IMR-90 (cell line): ENCODE results near the gene TMEM9. TPM values are rescaled to one million over a fixed set of nuclear protein-coding genes. Genes with fewer than 3 reads are reported as not detected.
A peak's percentile ranks its signal among the peaks of the same experiment; 100 is the strongest.

Experiments used
- ATAC-seq: fragments of 200-7000 bp; cut with Tn5 transposase; 2 replicates; pipeline ENCODE4 v1.9.1; 2020; ENCODE audit warnings: low read depth, mild to moderate bottlenecking, moderate library complexity
- BruUV-seq: library from RNA; stranded (reverse); fragments of 400-500 nt; replicated peaks from 2 replicates; lab custom pipeline; 2021; lab: Mats Ljungman, UMichigan
- CTCF ChIA-PET: fragments of 300-600 bp; formaldehyde crosslinking; extraction: SDS; loops from one replicate; lab custom pipeline; 2021; ENCODE audit warnings: antibody characterized with exemption; lab: Yijun Ruan, JAX
- POLR2A ChIA-PET: fragments of 300-600 bp; sonication (Branson Sonifier 250); formaldehyde crosslinking; loops from one replicate; lab custom pipeline; 2022; ENCODE audit warnings: antibody characterized with exemption; ENCODE audit not compliant: unreplicated experiment; lab: Charles Lee
- DNase-seq: peaks from one replicate; pipeline ENCODE4 v3.0.0; 2013
- H2AFZ ChIP-seq: replicated peaks from 2 replicates; pipeline ENCODE3; 2013; ENCODE audit warnings: low read length, mild to moderate bottlenecking; ENCODE audit not compliant: poor library complexity
- H2AK5ac ChIP-seq: 2 replicates; pipeline ENCODE4 v1.6.1; 2013; ENCODE audit warnings: low read depth, low read length, inconsistent platforms
- H2AK9ac ChIP-seq: replicated peaks from 2 replicates; pipeline ENCODE3; 2013; ENCODE audit warnings: mild to moderate bottlenecking, low read depth, low read length, moderate library complexity; ENCODE audit not compliant: poor library complexity
- H2BK120ac ChIP-seq: 2 replicates; pipeline ENCODE4 v1.6.1; 2013; ENCODE audit warnings: low read depth, low read length, inconsistent platforms
- H2BK15ac ChIP-seq: 3 replicates; pipeline ENCODE4 v1.6.1; 2013; ENCODE audit warnings: low read depth, low read length, inconsistent platforms
- H2BK20ac ChIP-seq: 2 replicates; pipeline ENCODE4 v1.6.1; 2013; ENCODE audit warnings: low read depth, mild to moderate bottlenecking, inconsistent platforms, low read length, moderate library complexity
- H2BK5ac ChIP-seq: 2 replicates; pipeline ENCODE4 v1.6.1; 2013; ENCODE audit warnings: mild to moderate bottlenecking, low read depth, low read length, inconsistent platforms; ENCODE audit not compliant: poor library complexity, severe bottlenecking
- H3K14ac ChIP-seq: replicated peaks from 2 replicates; pipeline ENCODE4 v1.6.1; 2013; ENCODE audit warnings: low read depth, low read length, inconsistent platforms
- H3K18ac ChIP-seq: 2 replicates; pipeline ENCODE4 v1.6.1; 2013; ENCODE audit warnings: low read depth, low read length, control low read depth
- H3K23ac ChIP-seq: 2 replicates; pipeline ENCODE4 v1.6.1; 2013; ENCODE audit warnings: low read depth, low read length, inconsistent platforms
- H3K27ac ChIP-seq: 2 replicates; pipeline ENCODE4 v1.5.1; 2013; ENCODE audit warnings: mild to moderate bottlenecking, control low read depth, low read length; ENCODE audit not compliant: insufficient read depth
- H3K27me3 ChIP-seq: 2 replicates; pipeline ENCODE4 v1.6.1; 2013; ENCODE audit warnings: low read length; ENCODE audit not compliant: control insufficient read depth, insufficient read depth
- H3K36me3 ChIP-seq: 2 replicates; pipeline ENCODE4 v1.6.1; 2013; ENCODE audit warnings: low read length, mixed read lengths; ENCODE audit not compliant: control insufficient read depth, insufficient read depth
- H3K4ac ChIP-seq: 2 replicates; pipeline ENCODE4 v1.6.1; 2013; ENCODE audit warnings: low read depth, low read length, inconsistent platforms
- H3K4me1 ChIP-seq: 2 replicates; pipeline ENCODE4 v1.6.1; 2013; ENCODE audit warnings: low read length, mixed read lengths; ENCODE audit not compliant: control insufficient read depth, insufficient read depth
- H3K4me2 ChIP-seq: 2 replicates; pipeline ENCODE4 v1.6.1; 2013; ENCODE audit warnings: low read depth, mild to moderate bottlenecking, control low read depth, low read length, moderate library complexity
- H3K4me3 ChIP-seq: 2 replicates; pipeline ENCODE4 v1.5.1; 2013; ENCODE audit warnings: low read depth, mild to moderate bottlenecking, control low read depth, low read length, moderate library complexity; ENCODE audit not compliant: insufficient read depth
- H3K56ac ChIP-seq: 2 replicates; pipeline ENCODE4 v1.6.1; 2013; ENCODE audit warnings: low read length, inconsistent platforms; ENCODE audit not compliant: insufficient read depth; ENCODE audit errors: extremely low read depth
- H3K79me1 ChIP-seq, 2 experiments: 2 replicates each; pipeline ENCODE4 v1.6.1; 2013; ENCODE audit warnings: low read length in 2 of 2, inconsistent platforms in 1 of 2, low read depth in 1 of 2
- H3K9ac ChIP-seq: 2 replicates; pipeline ENCODE4 v1.6.1; 2013; ENCODE audit warnings: low read depth, low read length, control low read depth
- H3K9me1 ChIP-seq: 2 replicates; pipeline ENCODE4 v1.6.1; 2013; ENCODE audit warnings: low read length, inconsistent platforms; ENCODE audit not compliant: insufficient read depth
- H3K9me3 ChIP-seq: 2 replicates; pipeline ENCODE4 v1.6.1; 2013; ENCODE audit warnings: low read length; ENCODE audit not compliant: control insufficient read depth, insufficient read depth
- H4K20me1 ChIP-seq: 2 replicates; pipeline ENCODE4 v1.6.1; 2013; ENCODE audit warnings: low read length, inconsistent platforms; ENCODE audit not compliant: insufficient read depth
- H4K5ac ChIP-seq: 2 replicates; pipeline ENCODE4 v1.6.1; 2013; ENCODE audit warnings: mild to moderate bottlenecking, low read depth, low read length, control low read depth
- H4K8ac ChIP-seq, 2 experiments: 2 replicates each; pipeline ENCODE4 v1.6.1; 2013; ENCODE audit warnings: low read depth in 2 of 2, low read length in 2 of 2, control low read depth in 1 of 2, inconsistent platforms in 1 of 2
- H4K91ac ChIP-seq: 2 replicates; pipeline ENCODE4 v1.6.1; 2013; ENCODE audit warnings: low read depth, low read length, inconsistent platforms; ENCODE audit not compliant: insufficient read depth
- BHLHE40 ChIP-seq: fragments of 150-350 bp; IDR thresholded peaks from 2 replicates; pipeline ENCODE4 v1.6.1; 2016; ENCODE audit warnings: mild to moderate bottlenecking, low read depth, low read length
- CEBPB ChIP-seq: IDR thresholded peaks from 2 replicates; pipeline ENCODE4 v1.6.1; 2012; ENCODE audit warnings: low read depth, low read length, improper control_type of control experiment
- CHD1 ChIP-seq: IDR thresholded peaks from 2 replicates; pipeline ENCODE4 v1.6.1; 2012; ENCODE audit warnings: low read depth, low read length, improper control_type of control experiment
- CTCF ChIP-seq: conservative IDR thresholded peaks from 2 replicates; pipeline ENCODE4 v1.5.1; 2012; ENCODE audit warnings: mild to moderate bottlenecking, low read depth, low read length, improper control_type of control experiment
- ELK1 ChIP-seq: fragments of 150-350 bp; IDR thresholded peaks from 2 replicates; pipeline ENCODE4 v1.6.1; 2016; ENCODE audit warnings: low read depth, mild to moderate bottlenecking, low read length, moderate library complexity, borderline replicate concordance
- FOS ChIP-seq: fragments of 150-350 bp; IDR thresholded peaks from 2 replicates; pipeline ENCODE4 v1.6.1; 2016; ENCODE audit warnings: low read depth, low read length
- MAFK ChIP-seq: IDR thresholded peaks from 2 replicates; pipeline ENCODE4 v1.6.1; 2012; ENCODE audit warnings: low read depth, low read length, improper control_type of control experiment
- MAZ ChIP-seq: IDR thresholded peaks from 2 replicates; pipeline ENCODE4 v1.6.1; 2012; ENCODE audit warnings: low read depth, mild to moderate bottlenecking, low read length, improper control_type of control experiment, moderate library complexity, borderline replicate concordance
- MXI1 ChIP-seq: IDR thresholded peaks from 2 replicates; pipeline ENCODE4 v1.6.1; 2012; ENCODE audit warnings: low read depth, mild to moderate bottlenecking, low read length, moderate library complexity, borderline replicate concordance
- NFE2L2 ChIP-seq: fragments of 150-350 bp; IDR thresholded peaks from 2 replicates; pipeline ENCODE4 v1.6.1; 2016; ENCODE audit warnings: low read depth, mild to moderate bottlenecking, low read length
- POLR2A ChIP-seq: IDR thresholded peaks from 2 replicates; pipeline ENCODE4 v1.6.1; 2012; ENCODE audit warnings: mild to moderate bottlenecking, low read depth, low read length
- RAD21 ChIP-seq: IDR thresholded peaks from 2 replicates; pipeline ENCODE4 v1.6.1; 2012; ENCODE audit warnings: low read length, improper control_type of control experiment
- RCOR1 ChIP-seq: IDR thresholded peaks from 2 replicates; pipeline ENCODE4 v1.6.1; 2012; ENCODE audit warnings: mild to moderate bottlenecking, low read length, improper control_type of control experiment; ENCODE audit not compliant: insufficient replicate concordance
- RFX5 ChIP-seq: IDR thresholded peaks from 2 replicates; pipeline ENCODE4 v1.8.0; 2012; ENCODE audit warnings: low read depth, mild to moderate bottlenecking, low read length, moderate library complexity
- SMC3 ChIP-seq: fragments of 150-350 bp; IDR thresholded peaks from 2 replicates; pipeline ENCODE4 v1.6.1; 2016; ENCODE audit warnings: low read depth, mild to moderate bottlenecking, antibody characterized with exemption, low read length, moderate library complexity
- USF2 ChIP-seq: fragments of 150-350 bp; IDR thresholded peaks from 2 replicates; pipeline ENCODE4 v1.6.1; 2017; ENCODE audit warnings: mild to moderate bottlenecking, antibody characterized with exemption, low read length, low read depth
- WGBS, 2 experiments: methylation state at CpG; one replicate each; pipeline versions ENCODE4 v1.1.5 to v1.1.7; 2013; ENCODE audit warnings: missing lambda C conversion rate in 2 of 2; ENCODE audit not compliant: insufficient read length in 1 of 2; ENCODE audit errors: extremely low coverage in 2 of 2; 5-methylcytosine and 5-hydroxymethylcytosine counted together
- dilution Hi-C: fragments of 300-500 bp; cut with HindIII; formaldehyde crosslinking; loops from one replicate; pipeline ENCODE4 v1.14.3; 2018; ENCODE audit warnings: low sequenced_read_pairs; ENCODE audit not compliant: unreplicated experiment
- in situ Hi-C: fragments of 300-500 bp; cut with MboI; formaldehyde crosslinking; loops from 3 replicates; pipeline ENCODE4 v1.14.3; 2019; ENCODE audit warnings: low sequenced_read_pairs, inconsistent platforms, mixed read lengths
- intact Hi-C: fragments of 100-400 bp; cut with micrococcal nuclease; formaldehyde crosslinking; loops from 2 replicates; pipeline ENCODE4 v1.10.0; 2022
- polyA plus RNA-seq, 3 experiments: library from polyadenylated mRNA; depleted of rRNA; stranded (reverse); fragments of >200 nt; gene quantifications; 2 replicates each; pipeline ENCODE4 v1.2.3, GENCODE V29; 2012; ENCODE audit warnings: low replicate concordance in 1 of 3
- total RNA-seq: library from RNA; depleted of rRNA; stranded (reverse); fragments of >200 nt; gene quantifications from 2 replicates; pipeline ENCODE4 v1.2.3, GENCODE V29; 2012

The TMEM9 gene
- total and polyA plus RNA-seq, 2 of the 4 experiments (the other 2 are of a cell fraction) = 76.7 to 107 TPM

GRCh38 chr1:201098992-201099677 lies 55.1 kb downstream of the TMEM9 start:
- H3K79me1 ChIP-seq = no peaks in the 10 kb centered on the region
- WGBS, 2 experiments = no CpG with 5 or more reads among the region's 5 CpGs
- in situ Hi-C loops (no loop called here), intact Hi-C loops (no loop called here), dilution Hi-C loops (no loop called here)
- no peak overlapping the region for H3K4me3 ChIP-seq
- H4K20me1 ChIP-seq = no peaks in the 10 kb centered on the region
- TF ChIP-seq RAD21 (no peak), CEBPB (no peak), CTCF (no peak), USF2 (no peak), ELK1 (no peak), FOS (no peak), CHD1 (no peak), MXI1 (no peak), MAZ (no peak), SMC3 (no peak), RCOR1 (no peak), NFE2L2 (no peak), BHLHE40 (no peak), MAFK (no peak), RFX5 (no peak), POLR2A (no peak)
- no peaks in the 10 kb centered on the region for H3K9me3 ChIP-seq
- no peaks in the 10 kb centered on the region for H3K36me3 ChIP-seq
- H4K5ac ChIP-seq = no peak overlapping the region
- no peak overlapping the region for H4K8ac ChIP-seq
- no peak; the same call in 1 of the 2 replicates for ATAC-seq
- peaks cover 77% of the 10 kb centered on the region for H3K27me3 ChIP-seq
- ChIA-PET POLR2A (no interaction called here), CTCF (no interaction called here)
- no peak overlapping the region for H2AK5ac ChIP-seq
- no peaks in the 10 kb centered on the region for H3K9me1 ChIP-seq
- no peak overlapping the region for H4K91ac ChIP-seq
- no peak overlapping the region for H2BK20ac ChIP-seq
- peak overlapping the region; percentile 65 for H2AK9ac ChIP-seq
- H3K56ac ChIP-seq = no peak overlapping the region
- H3K14ac ChIP-seq = no peak overlapping the region
- no peak overlapping the region for H2AFZ ChIP-seq
- DNase-seq = no peak
- no peak overlapping the region for H2BK5ac ChIP-seq
- H3K23ac ChIP-seq = no peak overlapping the region
- H2BK120ac ChIP-seq = no peak overlapping the region
- H3K4me1 ChIP-seq = no peaks in the 10 kb centered on the region
- no peak overlapping the region for H3K4ac ChIP-seq
- no peak overlapping the region for H3K4me2 ChIP-seq
- no TSS peak for BruUV-seq
- H3K9ac ChIP-seq = no peak overlapping the region
- H2BK15ac ChIP-seq = no peak overlapping the region
- no peak overlapping the region for H3K27ac ChIP-seq
- H3K18ac ChIP-seq = no peak overlapping the region
